GM19240 (cell line): ENCODE data around the gene ATRX.
"Not testable (repeated sequence)": the region's sequence is repeated elsewhere in the genome, so short reads cannot be mapped to it uniquely, and the experiment has no call there.

Experiments
- DNase-seq: peaks from one replicate; pipeline ENCODE4 v3.0.0; 2011; ENCODE audit warnings: low spot score; ENCODE audit not compliant: insufficient read length

ATRX gene

GRCh38 chrX:77731821-77732419 is 54.1 kb downstream of the ATRX start:
- DNase-seq, result no peak

DNA sequence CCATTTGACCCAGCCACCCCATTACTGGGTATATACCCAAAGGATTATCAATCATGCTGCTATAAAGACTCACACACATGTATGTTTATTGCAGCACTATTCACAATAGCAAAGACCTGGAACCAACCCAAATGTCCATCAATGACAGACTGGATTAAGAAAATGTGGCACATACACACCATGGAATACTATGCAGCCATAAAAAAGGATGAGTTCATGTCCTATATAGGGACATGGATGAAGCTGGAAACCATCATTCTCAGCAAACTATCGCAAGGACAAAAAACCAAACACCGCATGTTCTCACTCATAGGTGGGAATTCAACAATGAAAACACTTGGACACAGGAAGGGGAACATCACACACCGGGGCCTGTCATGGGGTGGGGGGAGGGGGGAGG is 59.9 kb downstream of the ATRX start:
- DNase-seq, result not testable (repeated sequence)

DNA sequence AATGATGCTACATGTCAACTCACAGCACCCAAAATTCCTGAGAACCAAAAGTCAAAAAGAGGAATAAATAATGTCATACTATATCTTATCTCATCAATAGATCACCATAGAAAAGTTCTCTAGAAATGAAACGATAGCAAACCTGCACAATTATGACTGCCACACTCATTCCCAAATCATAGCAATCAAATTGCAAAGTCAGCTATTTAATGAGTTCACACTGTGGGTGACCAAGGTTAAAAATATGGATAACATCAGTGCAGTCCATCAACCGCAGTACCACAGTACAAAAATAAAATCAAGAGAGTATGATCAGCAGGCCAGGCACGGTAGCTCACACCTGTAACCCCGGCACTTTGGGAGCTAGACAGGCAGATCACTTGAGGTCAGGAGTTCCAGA is 62.3 kb downstream of the ATRX start:
- DNase-seq, result no peak

- no peak for DNase-seq
Observed at GRCh38 chrX:77719388-77719787, 66.6 kb downstream of the ATRX start.

DNA sequence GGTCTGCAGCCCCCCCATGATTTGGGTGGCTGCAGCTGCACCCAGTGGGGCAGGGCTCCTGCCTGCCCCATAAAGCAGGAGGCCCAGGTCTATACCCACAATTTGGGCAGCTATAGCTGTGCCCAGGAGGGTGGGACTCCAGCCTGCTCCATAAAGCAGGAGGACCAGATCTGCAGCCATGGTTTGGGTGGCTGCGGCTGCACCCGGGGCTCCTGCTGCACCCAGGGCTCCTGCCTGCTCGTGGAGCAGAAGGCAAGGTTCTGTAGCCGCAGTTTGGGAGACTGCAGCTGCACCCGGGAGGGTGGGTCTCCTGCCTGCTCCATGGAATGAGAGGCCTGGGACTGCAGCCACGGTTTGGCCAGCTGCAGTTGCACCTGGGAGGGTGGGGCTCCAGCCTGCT is 81.1 kb downstream of the ATRX start:
- no peak for DNase-seq

- no peak for DNase-seq
Observed at GRCh38 chrX:77698242-77698641, 87.8 kb downstream of the ATRX start.

GRCh38 chrX:77694491-77694890 is 91.5 kb downstream of the ATRX start:
- DNase-seq, result no peak

DNA sequence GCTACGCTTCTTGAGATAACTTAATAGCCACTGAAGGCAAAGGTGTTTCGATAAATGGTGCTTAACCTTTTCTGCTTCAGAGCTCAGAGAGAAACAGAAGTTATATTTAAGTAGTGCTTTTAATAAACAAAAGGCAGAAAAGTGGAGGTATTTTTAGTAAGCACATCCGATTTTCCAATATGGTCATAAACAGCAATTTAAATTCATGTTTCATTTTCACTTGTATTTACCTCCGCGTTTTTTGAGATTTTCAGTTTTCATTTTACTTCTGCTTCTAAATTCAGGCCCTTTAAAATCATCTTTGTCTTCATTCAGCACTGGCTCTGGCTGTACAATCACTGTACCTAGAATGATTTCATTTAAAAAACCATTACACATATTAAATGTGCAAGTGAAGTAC is 92.4 kb downstream of the ATRX start:
- DNase-seq, result no peak

DNA sequence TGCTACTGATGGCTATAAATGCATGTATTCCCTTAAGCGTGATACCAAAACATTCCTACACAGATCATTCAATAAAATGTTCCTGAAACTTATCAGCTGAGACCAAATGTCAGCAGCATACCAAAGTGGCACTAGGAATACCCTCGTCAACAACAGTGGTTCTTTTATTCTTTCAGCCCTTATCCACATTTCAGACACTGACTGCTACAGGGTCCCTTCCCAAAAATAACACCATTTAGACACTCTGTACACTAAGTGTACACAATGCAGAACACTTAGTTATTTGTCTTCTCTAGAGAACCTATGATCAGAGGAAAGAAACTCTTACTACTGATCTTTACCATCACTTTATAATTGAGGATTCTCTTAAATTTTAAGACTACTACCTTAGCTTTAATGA is 94.1 kb downstream of the ATRX start:
- no peak for DNase-seq

DNA sequence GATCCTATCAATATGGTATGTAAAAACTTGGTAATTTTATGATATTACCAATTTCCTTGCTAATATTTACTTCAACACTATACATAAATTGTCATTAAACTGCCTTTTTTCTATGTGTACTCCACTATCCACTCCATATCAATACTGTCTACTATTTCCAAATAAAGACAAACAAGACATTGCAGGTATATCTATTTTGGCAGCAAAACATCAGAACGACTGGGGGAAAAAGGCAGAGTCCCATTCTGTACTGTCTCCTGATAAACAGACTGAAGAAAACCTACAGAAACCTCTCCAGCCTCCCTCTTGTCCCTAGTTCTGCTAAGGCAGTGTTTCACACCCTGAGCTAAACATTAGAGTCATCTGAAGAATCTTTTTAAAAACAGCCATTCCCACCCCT is 96.6 kb downstream of the ATRX start:
- no peak for DNase-seq

DNA sequence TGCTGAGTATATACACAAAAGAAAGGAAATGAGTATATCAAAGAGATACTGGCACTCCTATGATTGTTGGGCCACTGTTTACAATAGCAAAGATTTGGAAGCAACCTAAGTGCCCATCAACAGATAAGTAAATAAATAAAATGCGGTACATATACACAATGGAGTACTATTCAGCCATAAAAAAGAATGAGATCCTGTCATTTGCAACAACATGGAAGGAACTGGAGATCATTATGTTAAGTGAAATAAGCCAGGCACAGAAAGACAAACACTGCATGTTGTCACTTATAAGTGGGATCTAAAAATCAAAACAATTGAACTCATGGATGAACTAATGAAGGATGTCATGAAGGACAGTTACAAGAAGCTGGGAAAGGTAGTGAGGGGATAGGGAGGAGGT is 100.3 kb downstream of the ATRX start:
- not testable (repeated sequence) for DNase-seq

GRCh38 chrX:77679144-77679543 is 106.9 kb downstream of the ATRX start:
- DNase-seq, result no peak

DNA sequence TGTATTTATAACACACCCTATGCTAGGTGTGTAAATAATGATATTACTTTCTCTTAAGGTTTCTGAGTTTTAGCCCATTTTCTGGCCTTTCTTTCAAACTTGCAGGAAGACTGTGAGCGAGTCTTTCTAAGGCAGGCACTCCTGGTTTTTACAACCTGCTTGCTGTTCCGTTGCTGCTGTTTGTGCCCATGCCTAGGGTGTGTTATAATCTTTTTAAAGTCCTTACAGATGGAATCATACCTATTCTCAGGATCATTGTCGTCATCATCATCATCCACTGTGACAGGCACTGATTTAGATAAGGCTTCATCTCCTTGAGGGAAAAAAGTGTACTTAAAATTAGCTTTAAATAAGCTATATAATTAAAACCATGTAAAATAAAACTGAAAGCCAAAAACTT is 110.0 kb downstream of the ATRX start:
- no peak for DNase-seq

- DNase-seq, result no peak
Observed at GRCh38 chrX:77668391-77669237, 117.4 kb downstream of the ATRX start.

GRCh38 chrX:77658886-77659285 is 127.1 kb downstream of the ATRX start:
- DNase-seq, result no peak

GRCh38 chrX:77652095-77652494 is 133.9 kb downstream of the ATRX start:
- DNase-seq, result no peak

DNA sequence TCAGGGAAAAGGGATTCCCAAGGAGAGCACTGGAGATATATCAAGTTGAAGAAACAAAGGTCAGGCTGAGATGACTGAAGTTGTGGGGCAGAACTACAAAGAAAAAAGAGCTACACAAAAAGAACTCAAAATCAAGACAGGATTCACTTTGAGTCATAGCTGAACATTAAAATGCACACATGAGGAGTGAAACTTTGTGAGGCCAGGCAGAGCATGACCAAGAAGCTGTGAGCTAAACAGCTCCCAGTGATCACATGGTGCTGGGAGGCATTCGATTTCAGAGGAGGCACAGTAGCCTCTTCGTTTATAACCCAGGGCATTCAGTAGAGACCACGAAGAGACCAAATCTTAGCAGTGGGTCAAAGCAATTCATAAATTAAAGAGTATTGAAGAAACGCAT is 145.3 kb downstream of the ATRX start:
- DNase-seq, result peak; percentile 4

DNA sequence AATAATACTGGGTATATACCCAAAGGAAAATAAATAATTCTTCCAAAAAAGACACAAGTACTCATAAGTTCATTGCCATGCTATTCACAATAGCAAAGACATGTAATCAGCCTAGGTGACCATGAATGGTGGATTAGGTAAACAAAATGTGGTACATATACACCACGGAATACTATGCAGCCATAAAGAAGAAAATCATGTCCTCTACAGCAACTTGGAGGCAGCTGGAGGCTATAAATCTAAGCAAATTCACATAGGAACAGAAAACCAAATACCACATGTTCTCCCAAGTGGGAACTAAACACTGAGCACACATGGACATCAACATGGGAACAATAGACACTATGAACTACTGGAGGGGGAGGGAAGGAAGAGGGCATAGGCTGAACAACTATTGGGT is 146.2 kb downstream of the ATRX start:
- DNase-seq, result no peak

GRCh38 chrX:77638397-77638796 is 147.6 kb downstream of the ATRX start:
- DNase-seq, result no peak

GRCh38 chrX:77635373-77635772 is 150.6 kb downstream of the ATRX start:
- no peak for DNase-seq

DNA sequence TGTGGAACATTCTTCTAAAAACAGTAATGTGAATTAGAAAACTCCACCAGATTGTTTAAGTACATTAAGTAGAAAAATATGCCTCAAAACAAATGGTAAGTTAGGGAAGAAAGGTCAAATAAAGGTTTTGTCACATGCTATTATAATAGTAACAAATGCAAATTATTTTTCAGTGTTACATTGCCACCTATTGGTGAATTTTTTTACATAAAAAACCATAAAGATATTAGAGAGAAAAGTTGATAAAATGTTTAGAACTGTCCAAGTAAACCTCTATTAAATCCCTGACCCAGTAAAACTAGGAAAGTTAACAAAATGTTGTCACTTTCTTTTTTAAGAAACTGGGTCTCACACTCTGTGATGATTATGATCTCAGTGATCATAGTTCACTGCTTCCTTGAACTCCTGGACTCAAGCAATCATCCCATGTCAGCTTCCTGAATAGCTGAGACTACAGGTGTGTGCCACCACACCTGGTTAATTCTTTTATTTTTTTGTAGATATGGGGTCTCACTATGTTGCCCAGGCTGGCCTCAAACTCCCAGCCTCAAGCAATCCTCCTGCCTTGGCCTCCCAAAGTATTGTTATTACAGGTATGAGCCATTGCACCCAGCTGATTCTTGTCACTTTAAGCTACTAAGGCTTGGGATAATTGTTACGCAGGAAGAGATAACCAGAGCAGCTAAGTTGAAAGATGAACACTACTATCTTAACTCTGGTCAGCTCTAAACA is 157.6 kb downstream of the ATRX start:
- no peak for DNase-seq

GRCh38 chrX:77622672-77623071 is 163.3 kb downstream of the ATRX start:
- DNase-seq, result no peak
